ENCODE measurements around the gene HSPA12B. TPM values are rescaled to one million over a fixed set of nuclear protein-coding genes. Genes with fewer than 3 reads are reported as not detected.
"Not testable (repeated sequence)": the region's sequence is repeated elsewhere in the genome, so short reads cannot be mapped to it uniquely, and the experiment has no call there.

The HSPA12B gene
- total RNA-seq, 1 donor from 2014 or later: 16.7 TPM

GRCh38 chr20:3788685-3789155 lies 56.2 kb downstream of the HSPA12B start:
- DNase-seq: no peak

GRCh38 chr20:3789201-3789600 lies 56.7 kb downstream of the HSPA12B start:
- not testable (repeated sequence) for DNase-seq

- not testable (repeated sequence) for DNase-seq
Observed at GRCh38 chr20:3794168-3794567, 61.7 kb downstream of the HSPA12B start.

GRCh38 chr20:3794701-3795420 lies 62.4 kb downstream of the HSPA12B start:
- DNase-seq: no peak

- peak; percentile 91 for DNase-seq
Observed at GRCh38 chr20:3795511-3796468, 63.3 kb downstream of the HSPA12B start, which contains the start of gene CDC25B. Gene CDC25B, plus strand, starts transcription at chr20:3796310. Its CDS starts 222 bp downstream, at chr20:3796532.

GRCh38 chr20:3796477-3797225 lies 64.2 kb downstream of the HSPA12B start:
- DNase-seq: no peak

- DNase-seq: no peak
Observed at GRCh38 chr20:3797226-3797545, 64.7 kb downstream of the HSPA12B start.

- no peak for DNase-seq
Observed at GRCh38 chr20:3797592-3798372, 65.3 kb downstream of the HSPA12B start.

GRCh38 chr20:3798373-3798768 lies 65.9 kb downstream of the HSPA12B start:
- no peak for DNase-seq

- no peak for DNase-seq
Observed at GRCh38 chr20:3798908-3799248, 66.4 kb downstream of the HSPA12B start.

GRCh38 chr20:3800256-3800877 lies 67.9 kb downstream of the HSPA12B start:
- no peak for DNase-seq

- DNase-seq: no peak
Observed at GRCh38 chr20:3800878-3801260, 68.4 kb downstream of the HSPA12B start.

- DNase-seq: no peak
Observed at GRCh38 chr20:3801299-3801698, 68.8 kb downstream of the HSPA12B start.

- DNase-seq: no peak
Observed at GRCh38 chr20:3801846-3802245, 69.4 kb downstream of the HSPA12B start.

Other genes starting within 250 kb of the HSPA12B start
- gene GFRA4, start 69.3 kb upstream of the HSPA12B start, total RNA-seq: not detected in 2 replicates
- gene ADAM33, start 50.7 kb upstream of the HSPA12B start, total RNA-seq: 0.09 and 0.17 TPM in 2 replicates
- gene SIGLEC1, start 20.1 kb upstream of the HSPA12B start, total RNA-seq: not detected in 2 replicates
- 12.1 and 34.7 TPM in 2 replicates for gene ADISSP, start 35.1 kb downstream of the HSPA12B start, total RNA-seq
- gene SPEF1, start 48.8 kb downstream of the HSPA12B start, total RNA-seq: 0.05 TPM in 1 of 2 replicates, not detected in the other
- gene CENPB, start 54.1 kb downstream of the HSPA12B start, total RNA-seq: 115 and 124 TPM in 2 replicates
- gene CDC25B, start 63.6 kb downstream of the HSPA12B start, total RNA-seq: 28.8 and 91.1 TPM in 2 replicates
- 22.3 and 31.6 TPM in 2 replicates for gene AP5S1, start 87.9 kb downstream of the HSPA12B start, total RNA-seq
- 21.4 and 35.7 TPM in 2 replicates for gene MAVS, start 114.1 kb downstream of the HSPA12B start, total RNA-seq
- 63.3 and 77.8 TPM in 2 replicates for gene PANK2, start 156.7 kb downstream of the HSPA12B start, total RNA-seq